GM10847 (cell line): ENCODE measurements around the gene WFS1.

Source experiments
- POLR2A ChIP-seq: IDR thresholded peaks from 2 replicates; pipeline ENCODE4 v1.6.1; 2011; ENCODE audit not compliant: insufficient read length; ENCODE audit errors: extremely low read depth

The WFS1 gene

GRCh38 chr4:6278801-6279197, 9.1 kb downstream of the WFS1 start:
- TF ChIP-seq POLR2A, result no peak

DNA sequence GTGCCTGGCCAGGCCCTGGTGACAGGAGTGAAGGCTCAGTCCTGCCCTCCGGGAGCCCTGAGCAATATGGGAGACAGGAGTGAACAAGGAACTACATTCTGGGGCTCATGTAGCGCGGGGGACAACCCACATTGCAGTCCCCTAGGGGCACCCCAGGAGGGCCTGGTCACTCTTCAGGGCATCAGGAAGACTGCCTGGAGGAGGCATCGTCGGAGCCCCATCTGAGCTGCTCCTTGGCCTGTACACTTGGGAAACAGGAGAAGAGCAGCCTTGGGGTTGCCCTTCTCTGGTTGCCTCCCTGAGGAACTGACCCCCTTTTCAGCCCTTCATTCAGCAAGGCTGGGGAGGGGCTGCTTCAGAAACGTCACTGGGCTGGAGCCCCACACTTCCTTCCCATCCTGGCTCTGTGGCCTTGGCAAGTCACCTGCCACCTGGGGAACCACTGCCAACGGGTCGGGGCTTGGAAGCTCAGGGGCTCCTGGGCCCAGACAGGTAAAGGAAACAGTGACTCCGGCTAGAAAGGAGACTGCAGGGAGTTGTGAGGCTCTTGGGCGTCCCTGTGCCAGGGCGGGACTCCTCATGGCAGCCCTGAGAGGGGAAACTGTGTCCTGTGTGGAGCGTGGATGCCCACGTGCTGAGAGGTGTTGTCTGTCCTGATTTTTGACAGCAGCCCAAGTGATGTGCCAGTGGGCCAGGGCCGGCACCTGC, 10.1 kb downstream of the WFS1 start:
- no peak for TF ChIP-seq POLR2A

DNA sequence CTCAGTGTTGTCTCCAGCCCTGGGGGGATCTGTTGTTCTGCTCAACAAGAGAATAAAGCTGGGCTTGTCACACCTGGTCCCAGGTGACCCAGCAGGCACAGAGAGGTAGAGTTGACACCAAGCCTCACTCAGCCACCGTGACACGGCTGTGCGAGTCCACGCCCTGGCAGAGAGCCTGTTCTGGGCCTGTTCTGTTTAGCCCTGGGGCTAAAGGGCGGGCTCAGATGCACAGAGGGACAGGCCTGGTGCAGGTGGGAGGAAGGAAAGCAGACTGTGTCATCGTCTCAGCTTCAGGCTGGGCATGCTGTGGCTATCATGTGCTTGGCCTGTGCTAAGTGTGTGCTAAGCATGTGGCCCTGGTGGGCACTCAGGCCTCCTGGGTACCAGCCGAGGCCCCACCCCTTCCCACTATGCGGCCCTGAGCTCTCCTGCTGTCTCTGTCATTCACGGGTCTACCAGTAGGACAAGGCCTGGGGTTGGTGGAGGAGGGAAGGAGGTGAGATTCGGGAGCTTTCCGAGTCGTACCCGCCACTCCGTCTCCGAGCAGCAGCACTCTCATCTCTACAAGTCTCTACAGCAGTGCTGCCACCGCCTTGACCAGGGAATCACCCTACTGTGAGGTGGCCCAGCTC, 10.8 kb downstream of the WFS1 start:
- no peak for TF ChIP-seq POLR2A

DNA sequence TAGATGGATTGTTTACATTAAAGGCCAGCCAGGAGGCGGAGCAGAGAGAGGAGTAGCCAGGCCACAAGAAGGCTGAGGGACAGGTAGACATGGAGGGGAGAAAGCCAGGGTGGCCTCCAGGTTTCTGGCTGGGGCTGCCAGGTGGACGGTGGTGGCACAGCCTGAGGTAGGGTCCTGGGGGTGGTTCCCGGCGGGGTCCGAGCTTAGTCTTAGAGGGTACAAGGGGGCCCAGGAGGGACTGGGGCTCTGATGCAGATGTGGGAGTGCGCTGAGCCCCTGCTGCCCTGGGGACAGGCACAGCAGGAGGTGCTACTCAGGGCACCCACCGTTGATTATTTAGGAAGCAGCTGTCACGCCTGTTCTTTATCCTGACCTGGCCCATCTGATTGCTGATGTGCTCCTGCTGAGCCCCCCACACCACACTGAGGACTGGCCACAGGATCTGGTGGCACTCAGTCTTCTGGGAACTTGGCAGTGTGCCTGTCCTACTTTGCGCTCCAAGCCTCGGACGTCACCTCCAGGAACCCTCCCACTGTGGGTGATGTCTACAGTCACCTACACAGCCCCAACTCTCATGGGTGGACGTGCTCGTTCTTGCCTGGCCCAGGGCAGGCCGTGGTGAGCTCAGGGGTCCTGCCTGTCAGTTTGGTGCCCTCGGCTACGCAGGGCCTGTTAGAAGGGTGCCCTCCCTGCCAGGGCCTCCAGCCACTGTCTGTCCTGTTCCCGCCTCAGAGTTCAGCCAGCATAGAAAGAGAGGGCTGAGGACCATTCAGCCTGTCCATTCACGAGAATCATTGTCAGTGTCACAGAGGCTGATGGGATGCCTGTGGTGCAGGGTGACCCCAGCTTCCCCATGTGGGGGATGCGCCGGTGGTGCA, 12.0 kb downstream of the WFS1 start:
- no peak for TF ChIP-seq POLR2A

DNA sequence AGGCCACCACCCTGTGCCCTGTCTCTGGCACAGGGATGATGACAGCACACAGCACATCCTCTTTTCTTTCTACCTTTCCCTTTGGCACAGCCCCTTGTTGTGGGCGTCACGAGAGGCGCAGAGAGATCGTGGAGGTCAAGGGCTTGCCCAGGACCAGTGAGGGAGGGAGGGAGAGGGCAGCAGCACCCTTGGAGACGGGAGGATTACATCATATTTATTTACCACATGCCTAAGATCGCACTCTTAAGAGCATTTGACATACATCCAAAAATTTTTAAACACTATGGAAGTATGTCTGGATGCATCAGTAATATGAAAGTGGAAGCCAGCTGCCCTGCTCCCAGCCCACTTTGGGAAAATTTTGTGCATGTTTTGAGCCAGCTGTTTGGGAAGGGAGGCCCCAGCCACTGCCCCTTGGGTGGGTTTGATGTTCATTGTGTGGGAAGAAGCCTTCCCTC, 12.7 kb downstream of the WFS1 start:
- TF ChIP-seq POLR2A, result no peak

- no peak for TF ChIP-seq POLR2A
Observed at GRCh38 chr4:6283282-6283681, 13.6 kb downstream of the WFS1 start.

- TF ChIP-seq POLR2A, result no peak
Observed at GRCh38 chr4:6287017-6287788, 17.6 kb downstream of the WFS1 start.

DNA sequence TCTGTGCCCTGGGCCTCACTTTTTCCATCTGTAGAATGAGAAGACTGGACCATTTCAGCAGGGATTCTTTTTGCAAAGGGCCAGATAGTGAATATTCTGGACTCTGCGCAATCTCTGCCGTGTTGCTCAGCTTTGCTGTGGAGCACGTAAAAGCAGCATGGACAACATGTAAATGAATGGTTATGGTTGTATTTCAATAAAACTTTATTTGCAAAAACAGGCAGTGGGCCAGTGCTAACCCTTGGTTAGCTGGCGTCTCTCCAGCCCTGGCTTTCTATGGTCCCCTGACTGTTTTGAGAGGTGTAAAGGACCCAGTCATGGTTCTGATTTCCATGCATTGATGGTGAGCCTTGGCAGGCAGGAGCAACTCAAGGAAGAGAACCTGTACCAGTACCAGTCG, 18.7 kb downstream of the WFS1 start:
- TF ChIP-seq POLR2A, result no peak

- no peak for TF ChIP-seq POLR2A
Observed at GRCh38 chr4:6288871-6289270, 19.2 kb downstream of the WFS1 start.

- TF ChIP-seq POLR2A, result no peak
Observed at GRCh38 chr4:6290256-6290655, 20.6 kb downstream of the WFS1 start.

- no peak for TF ChIP-seq POLR2A
Observed at GRCh38 chr4:6290769-6291547, 21.3 kb downstream of the WFS1 start.

GRCh38 chr4:6291784-6292297, 22.2 kb downstream of the WFS1 start:
- TF ChIP-seq POLR2A, result no peak

- TF ChIP-seq POLR2A, result no peak
Observed at GRCh38 chr4:6292376-6293096, 22.9 kb downstream of the WFS1 start.

DNA sequence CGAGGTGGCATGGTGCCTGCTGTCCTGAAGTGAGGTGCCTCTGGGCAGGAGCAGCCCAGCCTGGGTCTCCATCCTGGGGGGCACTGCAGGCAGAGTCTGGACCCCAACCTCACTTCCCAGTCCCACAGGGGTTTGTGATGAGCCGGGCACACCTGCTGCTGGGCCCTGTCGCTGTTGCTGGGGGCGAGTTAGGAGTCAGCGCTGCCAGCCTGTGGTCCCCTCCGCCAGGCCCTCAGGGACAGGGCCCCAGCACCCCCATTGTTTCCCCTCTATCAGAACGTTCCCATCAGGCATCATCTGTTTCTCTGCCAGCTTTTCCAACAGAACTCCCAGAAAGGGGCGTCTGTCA, 23.4 kb downstream of the WFS1 start:
- no peak for TF ChIP-seq POLR2A

DNA sequence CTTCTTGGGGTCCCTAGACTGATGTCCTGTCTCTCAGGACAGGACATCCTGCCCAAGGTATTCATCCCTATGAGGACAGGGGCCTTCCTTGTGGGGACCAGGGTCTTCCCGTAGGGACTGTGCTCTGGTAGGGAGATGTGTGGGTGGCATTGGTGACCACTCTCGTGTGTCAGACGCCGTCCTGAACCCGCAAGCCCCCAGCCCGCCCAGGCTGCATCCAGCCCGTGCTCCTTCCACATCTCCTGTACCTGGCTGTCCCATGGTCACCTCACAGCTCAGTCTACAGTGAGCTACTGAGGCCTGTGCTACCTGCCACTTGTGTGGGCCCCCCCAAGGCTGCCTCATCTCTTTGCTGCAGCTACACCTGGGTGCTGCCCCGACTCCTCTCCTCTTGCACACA, 24.0 kb downstream of the WFS1 start:
- TF ChIP-seq POLR2A, result no peak
